HTERT RPE-1 (cell line): ENCODE results near the gene SLC16A5.
"Not testable (repeated sequence)": the region's sequence is repeated elsewhere in the genome, so short reads cannot be mapped to it uniquely, and the experiment has no call there.

ENCODE experiments used
- in situ Hi-C: fragments of 300-500 bp; cut with MboI; formaldehyde crosslinking; loops from 4 replicates; pipeline ENCODE4 v1.14.3; 2020; ENCODE audit warnings: low sequenced_read_pairs

Gene SLC16A5

DNA sequence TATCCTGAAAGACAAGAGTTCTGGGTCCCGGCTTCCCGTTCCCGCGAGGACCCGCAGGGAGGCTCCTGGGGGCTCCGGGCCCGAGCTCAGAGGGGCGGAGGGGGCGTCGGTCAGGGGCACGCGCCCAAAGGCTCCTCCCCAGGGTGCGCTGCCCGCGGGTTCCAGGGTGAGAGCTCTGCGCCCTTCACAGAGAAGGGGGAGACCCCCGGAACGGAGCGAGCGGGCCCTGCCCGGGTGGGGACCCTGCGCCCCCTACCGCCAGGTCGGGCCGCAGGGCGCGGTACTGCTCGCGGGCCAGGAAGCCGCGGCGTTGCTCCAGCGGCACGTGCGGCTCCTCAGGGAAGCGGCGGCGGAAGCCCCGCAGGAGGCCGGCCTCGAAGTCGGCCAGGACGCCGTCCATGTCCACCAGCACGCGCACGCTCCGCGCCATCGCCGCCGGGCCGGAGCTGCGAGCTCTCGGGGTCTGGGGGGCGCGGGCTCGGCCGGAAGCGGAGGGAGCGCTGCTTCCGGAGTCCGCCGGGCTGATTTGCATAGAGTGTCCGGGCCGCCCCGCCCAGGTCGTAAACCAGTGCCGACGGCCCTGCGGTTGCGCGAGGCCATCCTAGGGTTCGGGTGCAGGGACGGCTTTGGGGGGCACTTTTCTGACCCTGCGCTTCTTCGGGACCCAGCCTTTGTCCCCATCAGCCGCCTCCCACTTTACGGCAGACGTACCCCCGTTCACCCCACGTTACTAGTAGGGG lies 43.7 kb downstream of the SLC16A5 start, which contains the start of gene NT5C:
TSS of gene NT5C (minus strand) at position 465 of the 740 bp plus-strand sequence. CDS start at position 430, 35 bp downstream.
- in situ Hi-C loops: no loop called here

DNA sequence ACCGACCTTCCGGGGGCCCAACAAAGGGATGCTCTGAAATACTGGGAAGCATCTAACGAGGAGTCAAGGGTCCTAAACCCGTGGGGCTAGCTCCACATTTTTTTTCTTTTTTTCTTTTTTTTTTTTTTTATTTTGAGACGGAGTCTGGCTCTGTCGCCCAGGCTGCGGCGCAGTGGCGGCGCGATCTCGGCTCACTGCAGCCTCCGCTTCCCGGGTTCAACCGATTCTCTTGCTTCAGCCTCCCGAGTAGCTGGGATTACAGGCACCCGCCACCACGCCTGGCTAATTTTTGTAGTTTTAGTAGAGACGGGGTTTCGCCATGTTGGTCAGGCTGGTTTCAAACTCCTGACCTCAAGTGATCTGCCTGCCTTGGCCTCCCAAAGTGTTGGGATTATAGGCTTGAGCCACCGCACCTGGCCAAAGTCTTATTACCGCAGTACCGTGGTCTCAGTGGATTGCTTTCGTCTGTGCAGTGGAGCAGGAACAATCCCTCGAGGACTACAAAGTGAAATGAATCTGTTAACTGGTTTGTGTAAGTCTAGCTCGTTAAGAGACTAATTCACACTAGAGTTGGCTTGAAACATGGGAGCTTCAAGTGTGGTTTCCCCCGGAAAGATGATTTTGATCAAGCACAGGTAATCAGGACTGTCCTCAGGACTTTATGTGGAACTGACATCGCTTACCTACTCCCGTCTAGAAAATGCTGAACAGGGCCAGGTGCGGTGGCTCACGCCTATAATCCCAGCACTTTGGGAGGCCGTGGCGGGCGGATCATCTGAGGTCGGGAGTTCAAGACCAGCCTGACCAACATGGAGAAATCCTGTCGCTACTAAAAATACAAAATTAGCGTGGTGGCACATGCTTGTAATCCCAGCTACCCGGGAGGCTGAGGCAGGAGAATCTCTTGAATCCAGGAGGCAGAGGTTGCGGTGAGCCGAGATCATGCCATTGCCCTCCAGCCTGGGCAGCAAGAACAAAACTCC lies 44.6 kb downstream of the SLC16A5 start:
- in situ Hi-C loops: not testable (repeated sequence)

DNA sequence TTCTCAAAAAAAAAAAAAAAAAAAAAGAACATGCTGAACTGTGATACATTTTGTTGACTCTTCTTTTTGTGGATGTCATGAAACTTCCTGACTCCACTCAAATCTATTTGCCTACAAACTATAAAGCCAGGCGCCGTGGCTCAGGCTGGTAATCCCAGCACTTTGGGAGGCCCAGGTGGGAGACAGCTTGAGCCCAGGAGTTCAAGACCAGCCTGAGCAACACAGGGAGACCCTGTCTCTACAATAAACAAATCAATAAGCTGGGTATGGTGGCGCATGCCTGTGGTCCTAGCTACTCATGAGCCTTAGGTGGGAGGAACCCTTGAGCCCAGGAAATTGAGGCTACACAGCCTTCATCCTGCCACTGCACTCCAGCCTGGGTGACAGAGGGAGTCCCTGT lies 45.2 kb downstream of the SLC16A5 start:
- in situ Hi-C loops: no loop called here

DNA sequence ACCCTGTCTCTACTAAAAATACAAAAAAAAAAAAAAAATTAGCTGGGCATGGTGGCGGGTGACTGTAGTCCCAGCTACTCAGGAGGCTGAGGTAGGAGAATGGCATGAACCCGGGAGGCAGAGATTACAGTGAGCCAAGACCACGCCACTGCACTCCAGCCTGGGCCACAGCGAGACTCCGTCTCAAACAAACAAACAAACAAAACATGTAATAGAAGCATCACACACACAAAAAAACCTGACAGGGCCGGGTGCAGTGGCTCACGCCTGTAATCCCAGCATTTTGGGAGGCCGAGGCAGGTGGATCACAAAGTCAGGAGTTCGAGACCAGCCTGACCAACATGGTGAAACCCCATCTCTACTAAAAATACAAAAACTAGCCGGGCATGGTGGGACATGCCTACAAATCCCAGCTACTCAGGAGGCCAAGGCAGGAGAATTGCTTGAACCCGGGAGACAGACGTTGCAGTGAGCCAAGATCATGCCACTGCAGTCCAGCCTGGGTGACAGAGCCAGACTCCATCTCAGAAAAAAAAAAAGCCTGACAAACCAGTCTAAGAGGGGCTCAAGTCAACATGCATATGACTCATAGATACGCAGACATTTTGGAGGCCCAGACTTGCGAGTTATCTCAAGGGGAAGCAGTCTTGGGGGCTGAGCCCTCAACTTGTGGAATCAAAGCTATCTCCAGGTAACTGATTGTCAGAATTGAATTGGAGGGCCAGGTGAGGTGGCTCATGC lies 46.0 kb downstream of the SLC16A5 start:
- in situ Hi-C loops: not testable (repeated sequence)

- in situ Hi-C loops: no loop called here
These were observed 47.7 kb downstream of the SLC16A5 start for GRCh38 chr17:75135452-75135851.

GRCh38 chr17:75135946-75136345 lies 48.2 kb downstream of the SLC16A5 start:
- in situ Hi-C loops: no loop called here

DNA sequence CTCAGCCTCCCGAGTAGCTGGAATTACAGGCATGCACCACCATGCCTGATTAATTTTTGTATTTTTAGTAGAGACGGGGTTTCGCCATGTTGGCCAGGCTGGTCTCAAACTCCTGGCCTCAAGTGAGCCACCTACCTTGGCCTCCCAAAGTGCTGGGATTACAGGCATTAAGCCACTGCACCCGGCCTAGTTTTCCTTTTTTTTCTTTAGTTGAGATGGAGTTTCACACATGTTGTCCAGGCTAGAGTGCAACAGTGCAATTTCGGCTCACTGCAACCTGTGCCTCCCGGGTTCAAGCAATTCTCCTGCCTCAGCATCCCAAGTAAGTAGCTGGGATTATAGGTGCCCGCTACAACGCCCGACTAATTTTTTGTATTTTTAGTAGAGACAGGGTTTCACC lies 50.0 kb downstream of the SLC16A5 start:
- in situ Hi-C loops: not testable (repeated sequence)

GRCh38 chr17:75138519-75138918 lies 50.8 kb downstream of the SLC16A5 start:
- in situ Hi-C loops: no loop called here

DNA sequence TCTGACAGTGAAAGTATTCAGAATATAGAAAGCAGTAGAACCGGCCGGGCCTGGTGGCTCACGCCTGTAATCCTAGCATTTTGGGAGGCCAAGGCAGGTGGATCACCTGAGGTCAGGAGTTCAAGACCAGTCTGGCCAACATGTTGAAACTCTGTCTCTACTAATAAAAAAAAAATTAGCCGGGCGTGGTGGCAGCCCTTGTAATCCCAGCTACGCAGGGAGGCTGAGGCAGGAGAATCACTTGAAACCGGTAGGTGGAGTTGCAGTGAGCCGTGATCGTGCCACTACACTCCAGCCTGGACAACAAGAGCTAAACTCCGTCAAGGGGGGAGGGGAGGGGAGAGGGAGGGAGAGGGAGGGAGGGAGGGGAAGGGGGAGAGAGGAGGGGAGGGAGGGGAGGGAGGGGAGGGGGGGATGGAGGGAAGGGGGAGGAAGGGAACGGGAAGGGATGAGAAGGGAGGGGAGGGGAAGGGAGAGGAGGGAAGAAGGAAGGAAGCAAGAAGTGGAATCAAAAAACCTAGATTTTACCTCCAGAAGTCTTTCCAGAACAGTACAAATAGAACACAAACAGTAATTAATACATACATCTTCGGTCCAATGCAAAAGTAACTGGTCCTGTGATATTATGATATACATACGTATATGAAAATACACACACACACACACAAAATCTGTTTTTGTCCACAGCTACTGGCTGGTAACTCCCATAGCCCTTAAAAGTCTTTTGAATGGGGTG lies 54.6 kb downstream of the SLC16A5 start:
- in situ Hi-C loops: no loop called here

DNA sequence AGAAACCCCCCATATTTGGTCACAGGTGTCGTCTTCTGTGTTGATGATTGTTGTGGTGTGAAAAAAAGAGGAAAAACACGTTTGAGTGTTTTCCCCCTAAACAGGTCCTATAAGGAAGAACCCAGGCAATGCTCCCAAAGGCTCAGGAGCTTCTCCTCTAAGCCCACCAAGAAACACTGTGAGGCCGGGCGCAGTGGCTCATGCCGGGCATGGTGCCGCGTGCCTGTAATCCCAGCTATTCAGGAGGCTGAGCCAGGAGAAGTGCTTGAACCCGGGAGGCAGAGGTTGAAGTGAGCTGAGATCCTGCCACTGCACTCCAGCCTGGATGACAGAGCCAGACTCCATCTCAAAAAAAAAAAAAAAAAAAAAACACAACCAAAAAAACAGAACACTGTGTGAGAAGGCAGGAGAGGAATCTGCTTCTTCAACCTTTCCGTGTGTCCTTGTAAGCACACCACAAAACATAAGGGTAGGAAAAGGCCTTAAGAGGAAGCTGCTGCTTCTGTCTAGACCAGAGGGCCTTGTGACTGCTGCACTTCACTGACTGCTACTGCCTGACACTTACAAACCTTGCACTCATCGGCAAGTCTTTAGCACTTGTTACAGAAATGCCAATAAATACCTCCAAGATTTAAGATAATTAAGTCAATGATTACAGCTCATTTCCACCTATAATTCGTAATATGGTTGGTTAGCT lies 57.2 kb downstream of the SLC16A5 start:
- in situ Hi-C loops: no loop called here

- in situ Hi-C loops: no loop called here
These were observed 58.8 kb downstream of the SLC16A5 start for GRCh38 chr17:75146592-75146991.

DNA sequence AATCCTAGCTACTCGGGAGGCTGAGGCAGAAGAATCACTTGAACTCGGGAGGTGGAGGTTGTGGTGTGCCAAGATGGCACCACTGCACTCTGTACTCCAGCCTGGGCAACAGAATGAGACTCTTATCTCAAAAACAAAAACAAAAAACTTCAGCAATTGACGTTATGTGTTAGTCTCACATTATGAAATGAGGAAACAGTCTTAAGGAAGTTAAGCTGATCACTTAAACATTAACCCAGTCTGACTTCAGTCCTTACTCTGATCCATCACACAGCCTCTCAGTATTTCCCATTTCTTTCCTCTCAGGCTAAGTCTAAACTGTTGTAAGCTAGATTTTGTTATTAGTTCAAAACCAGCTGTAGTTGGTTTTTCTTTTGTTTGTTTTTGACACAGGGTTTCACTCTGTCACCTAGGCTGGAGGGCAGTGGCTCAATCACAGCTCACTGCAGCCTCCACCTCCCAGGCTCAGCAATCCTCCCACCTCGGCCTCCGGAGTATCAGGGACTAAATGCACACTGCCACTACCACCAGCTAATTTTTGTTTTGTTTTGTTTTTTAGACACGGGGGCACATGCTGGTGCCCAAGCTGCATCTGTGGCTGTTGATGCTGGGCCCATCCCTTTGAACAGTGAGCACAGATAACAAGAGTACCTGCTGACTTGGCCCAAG lies 60.3 kb downstream of the SLC16A5 start:
- in situ Hi-C loops: no loop called here

DNA sequence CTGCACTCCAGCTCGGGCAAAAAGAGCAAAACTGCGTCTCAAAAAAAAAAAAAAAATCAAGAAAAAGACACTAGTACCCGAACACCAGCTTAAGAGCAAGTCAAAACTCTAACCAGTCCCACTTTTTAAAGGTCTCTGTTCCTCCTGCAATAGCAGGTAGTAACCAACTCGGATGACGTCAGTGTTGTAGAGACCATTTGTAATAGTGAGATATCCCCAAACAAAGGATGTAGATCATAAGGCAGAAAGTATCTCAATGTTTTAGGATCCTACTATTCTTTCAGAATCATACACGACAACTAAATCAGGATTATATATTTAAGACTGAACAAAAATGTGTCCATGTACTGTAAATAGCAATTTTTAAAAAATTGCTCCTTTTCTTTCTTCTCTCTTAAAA lies 64.2 kb downstream of the SLC16A5 start:
- in situ Hi-C loops: no loop called here

DNA sequence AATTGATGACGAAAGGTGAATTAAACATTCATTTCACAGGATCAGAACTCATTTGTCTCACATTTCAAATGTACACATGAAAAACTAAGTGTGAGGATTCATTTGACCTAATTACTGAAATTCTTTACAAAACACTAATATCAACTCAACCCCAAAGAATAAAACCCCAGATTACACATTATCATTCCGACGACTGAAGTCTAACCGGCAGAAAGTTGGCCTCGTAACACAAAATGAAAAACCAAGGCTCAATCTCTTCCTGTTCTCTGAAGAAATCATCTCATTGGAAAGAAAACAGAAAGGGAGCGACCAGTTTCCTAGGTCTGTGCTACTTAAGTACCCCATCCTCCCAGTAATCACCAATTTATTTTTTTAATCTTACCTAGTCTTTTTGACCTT lies 64.8 kb downstream of the SLC16A5 start:
- in situ Hi-C loops: no loop called here

- in situ Hi-C loops: no loop called here
These were observed 65.4 kb downstream of the SLC16A5 start for GRCh38 chr17:75152922-75153779.

GRCh38 chr17:75153780-75154194 lies 66.0 kb downstream of the SLC16A5 start:
- in situ Hi-C loops: no loop called here

DNA sequence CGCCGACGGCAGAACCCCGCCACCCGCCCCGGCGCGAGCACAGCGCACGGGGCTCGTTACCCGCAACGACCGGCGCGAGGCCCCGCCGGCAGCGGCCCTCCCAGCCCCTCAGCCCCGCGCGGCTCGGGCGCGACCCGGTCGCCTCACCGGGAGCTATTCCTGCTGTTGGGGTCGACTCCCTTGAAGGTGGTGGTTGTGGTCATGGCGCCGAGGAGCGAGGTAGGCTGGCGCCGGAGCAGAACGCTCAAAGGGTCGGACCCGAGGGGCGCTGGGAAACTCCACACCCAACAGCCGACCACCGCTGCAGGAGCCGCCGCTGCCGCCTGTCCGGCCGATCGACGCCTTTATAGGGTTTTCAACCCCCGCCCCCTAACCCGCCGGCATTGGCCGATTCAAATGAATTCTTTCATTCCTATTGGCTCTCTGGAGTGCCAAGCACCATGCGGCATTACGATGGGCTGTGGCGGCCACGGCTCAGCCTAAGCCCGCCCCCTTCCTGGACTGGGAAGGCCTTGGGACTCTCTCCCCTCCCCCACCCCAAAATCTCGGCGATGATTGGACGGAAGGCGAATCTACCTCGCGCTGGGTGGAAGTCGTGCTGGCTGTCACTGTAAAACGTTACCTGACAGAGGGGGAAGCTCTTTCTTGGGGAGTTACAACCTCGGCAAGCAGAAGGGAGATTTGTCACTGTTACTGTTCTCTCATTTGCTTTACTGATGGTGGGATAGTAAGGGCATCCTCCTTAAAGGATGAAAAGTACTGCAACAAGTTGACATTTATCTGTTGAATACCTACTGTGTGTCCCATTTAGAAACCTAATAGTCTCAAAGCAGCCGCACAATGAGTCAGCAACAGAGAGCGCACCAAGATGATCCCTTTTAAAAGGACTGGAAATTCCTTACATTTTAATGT lies 66.7 kb downstream of the SLC16A5 start, which contains the start of gene JPT1:
TSS of gene JPT1 (minus strand) at position 318 of the 912 bp plus-strand sequence. CDS start at position 203, 115 bp downstream.
- in situ Hi-C loops: no loop called here
